HepG2 (cell line): Measurements from ENCODE around the gene PITRM1. TPM values are rescaled to one million over a fixed set of nuclear protein-coding genes. Genes with fewer than 3 reads are reported as not detected.

Experiments
- ATAC-seq: fragments of 200-7000 bp; cut with Tn5 transposase; 3 replicates; pipeline ENCODE4 v1.9.1; 2020; ENCODE audit warnings: mild to moderate bottlenecking, moderate library complexity
- BruUV-seq: library from RNA; stranded (reverse); fragments of 400-500 nt; replicated peaks from 2 replicates; lab custom pipeline; 2021; lab: Mats Ljungman, UMichigan
- CTCF ChIA-PET: fragments of 300-600 bp; formaldehyde crosslinking; extraction: SDS; loops from one replicate; lab custom pipeline; 2021; ENCODE audit warnings: low total read pairs, inconsistent platforms, low intra/inter-chr PET ratio; lab: Yijun Ruan, JAX
- POLR2A ChIA-PET: fragments of 350-600 bp; sonication (Branson Sonifier 250); formaldehyde crosslinking; loops from one replicate; lab custom pipeline; 2020; ENCODE audit warnings: antibody characterized with exemption, inconsistent platforms; lab: Yijun Ruan, JAX
- DNase-seq: peaks from one replicate; pipeline ENCODE4 v3.0.0-alpha.2; 2015; ENCODE audit warnings: low spot score
- FAIRE-seq: peaks from 3 replicates; lab custom pipeline; 2011; peaks lifted over from hg19 to GRCh38; lab: Jason Lieb, UNC
- H2AFZ ChIP-seq: one replicate; pipeline ENCODE4 v1.6.1; 2011; ENCODE audit warnings: low read length, inconsistent platforms
- H3K27ac ChIP-seq: fragments of 300-600 bp; 3 replicates; pipeline ENCODE4 v1.8.0; 2011; ENCODE audit warnings: mixed run types, mild to moderate bottlenecking, mixed read lengths, low read length, inconsistent platforms; ENCODE audit not compliant: insufficient read depth; ENCODE audit errors: extremely low read length
- H3K27me3 ChIP-seq, 2 experiments: fragments of 200-600 bp in 1 of 2; 2 replicates in 1 of 2; 3 replicates in 1 of 2; pipeline versions ENCODE4 v1.6.0 to v1.8.0; 2011; ENCODE audit warnings: low read length in 2 of 2, mild to moderate bottlenecking in 2 of 2, moderate library complexity in 2 of 2, inconsistent platforms in 1 of 2; ENCODE audit not compliant: insufficient read depth in 2 of 2, control insufficient read depth in 1 of 2
- H3K36me3 ChIP-seq, 2 experiments: fragments of 200-600 bp in 1 of 2; replicated peaks in 1 of 2; 2 replicates in 1 of 2; 3 replicates in 1 of 2; pipeline versions ENCODE4 v1.5.1 to v1.8.0; 2011; ENCODE audit warnings: low read length in 2 of 2, inconsistent platforms in 1 of 2; ENCODE audit not compliant: insufficient read depth in 2 of 2, control insufficient read depth in 1 of 2
- H3K4me1 ChIP-seq: 2 replicates; pipeline ENCODE4 v1.5.1; 2012; ENCODE audit warnings: low read length, inconsistent platforms; ENCODE audit not compliant: insufficient read depth
- H3K4me2 ChIP-seq: 2 replicates; pipeline ENCODE4 v1.6.0; 2011; ENCODE audit warnings: low read depth, low read length, inconsistent platforms
- H3K4me3 ChIP-seq, 3 experiments: fragments of 200-600 bp in 1 of 3; sonication (generic), shearing (Covaris generic) in 1 of 3; replicated peaks in 1 of 3; 2 replicates each; pipeline ENCODE4 v1.5.1; 2011 to 2016; ENCODE audit warnings: low read length in 3 of 3, inconsistent platforms in 2 of 3, low read depth in 2 of 3, mild to moderate bottlenecking in 2 of 3, control low read depth in 1 of 3, mixed read lengths in 1 of 3; ENCODE audit not compliant: insufficient read depth in 1 of 3
- H3K79me2 ChIP-seq: one replicate; pipeline ENCODE4 v1.6.1; 2011; ENCODE audit warnings: low read length, inconsistent platforms; ENCODE audit not compliant: insufficient read depth
- H3K9ac ChIP-seq: 2 replicates; pipeline ENCODE4 v1.6.0; 2011; ENCODE audit warnings: mild to moderate bottlenecking, low read depth, low read length, inconsistent platforms; ENCODE audit not compliant: insufficient read depth
- H3K9me3 ChIP-seq: 2 replicates; pipeline ENCODE4 v1.5.1; 2012; ENCODE audit warnings: mild to moderate bottlenecking, low read length
- H4K20me1 ChIP-seq: 2 replicates; pipeline ENCODE4 v1.6.0; 2011; ENCODE audit warnings: inconsistent platforms, mild to moderate bottlenecking, low read length, moderate library complexity; ENCODE audit not compliant: insufficient read depth
- CAMTA2 ChIP-seq: sonication (generic); formaldehyde crosslinking; IDR thresholded peaks from 2 replicates; pipeline ENCODE4 v1.4.0; 2020; ENCODE audit warnings: mild to moderate bottlenecking, missing genetic modification reagents, borderline replicate concordance
- CENPT ChIP-seq: sonication (generic); formaldehyde crosslinking; IDR thresholded peaks from 2 replicates; pipeline ENCODE4 v1.8.0; 2022; ENCODE audit warnings: low read depth, mild to moderate bottlenecking, moderate library complexity, missing genetic modification reagents
- ESRRA ChIP-seq: sonication (generic); formaldehyde crosslinking; IDR thresholded peaks from 2 replicates; pipeline ENCODE4 v1.5.1; 2020; ENCODE audit warnings: mild to moderate bottlenecking, low read depth, missing genetic modification reagents
- FOSL1 ChIP-seq: sonication (generic); formaldehyde crosslinking; IDR thresholded peaks from 2 replicates; pipeline ENCODE4 v1.9.0; 2021; ENCODE audit warnings: missing genetic modification reagents, borderline replicate concordance
- HOXA5 ChIP-seq: sonication (generic); formaldehyde crosslinking; IDR thresholded peaks from 2 replicates; pipeline ENCODE4 v1.4.0; 2020; ENCODE audit warnings: missing genetic modification reagents
- MIER3 ChIP-seq: IDR thresholded peaks from 2 replicates; pipeline ENCODE4 v1.6.1; 2016; ENCODE audit warnings: missing compliant biosample characterization, borderline replicate concordance
- NCOA1 ChIP-seq: sonication (generic); formaldehyde crosslinking; IDR thresholded peaks from 2 replicates; pipeline ENCODE4 v1.9.0; 2021; ENCODE audit warnings: missing genetic modification reagents
- NFE2 ChIP-seq: sonication (generic); formaldehyde crosslinking; IDR thresholded peaks from 2 replicates; pipeline ENCODE4 v1.4.0; 2020; ENCODE audit warnings: missing genetic modification reagents
- NR2F2 ChIP-seq: IDR thresholded peaks from 2 replicates; pipeline ENCODE4 v1.6.1; 2012; ENCODE audit warnings: low read depth, inconsistent platforms, borderline replicate concordance
- PATZ1 ChIP-seq: sonication (generic); formaldehyde crosslinking; IDR thresholded peaks from 2 replicates; pipeline ENCODE4 v1.4.0; 2020; ENCODE audit warnings: missing genetic modification reagents
- SP140L ChIP-seq: sonication (generic); formaldehyde crosslinking; IDR thresholded peaks from 2 replicates; pipeline ENCODE4 v1.4.0; 2020; ENCODE audit warnings: missing genetic modification reagents, borderline replicate concordance
- ZNF138 ChIP-seq: sonication (generic); formaldehyde crosslinking; IDR thresholded peaks from 2 replicates; pipeline ENCODE4 v1.5.0; 2020; ENCODE audit warnings: mild to moderate bottlenecking, low read depth, missing genetic modification reagents
- ZNF432 ChIP-seq: sonication (generic); formaldehyde crosslinking; IDR thresholded peaks from 2 replicates; pipeline ENCODE4 v1.5.0; 2020; ENCODE audit warnings: missing genetic modification reagents, mild to moderate bottlenecking, borderline replicate concordance
- ZNF530 ChIP-seq: sonication (generic); formaldehyde crosslinking; IDR thresholded peaks from 2 replicates; pipeline ENCODE4 v1.5.0; 2020; ENCODE audit warnings: low read depth, mild to moderate bottlenecking, missing genetic modification reagents
- ZNF616 ChIP-seq: sonication (generic); formaldehyde crosslinking; IDR thresholded peaks from 2 replicates; pipeline ENCODE4 v1.5.0; 2020; ENCODE audit warnings: low read depth, mild to moderate bottlenecking, missing genetic modification reagents
- ZNF839 ChIP-seq: sonication (generic); formaldehyde crosslinking; IDR thresholded peaks from 2 replicates; pipeline ENCODE4 v1.4.0; 2020; ENCODE audit warnings: missing genetic modification reagents, mild to moderate bottlenecking, borderline replicate concordance
- WGBS: methylation state at CpG from one replicate; pipeline ENCODE4 v1.1.6; 2017; ENCODE audit warnings: low lambda C conversion rate; 5-methylcytosine and 5-hydroxymethylcytosine counted together
- in situ Hi-C: cut with HindIII; loops from 2 replicates; pipeline ENCODE4 v1.10.0; 2017; ENCODE audit warnings: low pct_unique_long_range_greater_than_20kb; ENCODE audit not compliant: extremely low pct_ligation_motif_present
- intact Hi-C: fragments of 100-400 bp; cut with micrococcal nuclease; formaldehyde crosslinking; loops from one replicate; pipeline ENCODE4 v1.10.0; 2022; ENCODE audit not compliant: unreplicated experiment
- polyA plus RNA-seq, 8 experiments: library from polyadenylated mRNA; depleted of rRNA in 3 of 8; stranded (reverse) in 7 of 8; unstranded in 1 of 8; fragments of >200 nt; fragmentation: Illumina TruSeq in 4 of 8; extraction: Trizol in 4 of 8; gene quantifications; 2 replicates each; pipeline versions ENCODE4 v1.2.1 to v1.2.3, GENCODE V29; 2011 to 2016; ENCODE audit warnings: low read depth in 4 of 8, missing spikeins in 1 of 8, mixed read lengths in 1 of 8; ENCODE audit not compliant: insufficient read depth in 1 of 8
- total RNA-seq, 5 experiments: library from RNA; depleted of rRNA; stranded (reverse); fragments of >200 nt; fragmentation: Illumina TruSeq; extraction: Trizol; gene quantifications; 2 replicates each; pipeline ENCODE4 v1.2.3, GENCODE V29; 2016; ENCODE audit warnings: low read depth in 1 of 5
- TF ChIP-seq, protein P1 (sequence below): sonication (generic); formaldehyde crosslinking; IDR thresholded peaks from 2 replicates; pipeline ENCODE4 v1.8.1; 2022; ENCODE audit warnings: mild to moderate bottlenecking, missing genetic modification reagents

PITRM1 gene
- total and polyA plus RNA-seq, 2 of the 13 experiments (the other 11 are each of a cell fraction or from before 2014, with no cell fraction given): 16.4 to 29.0 TPM

DNA sequence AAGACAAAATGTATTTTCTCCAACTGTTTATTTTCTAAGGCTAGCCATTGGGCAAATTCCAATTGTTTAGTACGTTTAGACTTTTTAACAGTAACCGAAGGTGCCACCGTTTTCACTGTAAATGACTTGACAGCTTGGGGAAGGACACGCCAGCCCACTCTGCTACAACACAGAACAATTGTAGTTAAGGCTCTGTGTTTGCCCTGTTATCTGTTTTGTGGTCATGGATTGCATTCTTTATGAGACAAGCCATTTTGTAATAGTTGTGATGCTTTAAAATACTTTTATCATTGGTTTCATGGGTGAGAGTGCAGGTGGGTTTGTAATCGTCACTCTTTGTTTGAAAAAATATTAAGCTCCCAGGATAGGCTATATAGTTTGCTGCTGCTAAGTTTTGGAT is 6.6 kb upstream of the PITRM1 start:
- no peak for TF ChIP-seq NR2F2
- TF ChIP-seq NCOA1: no peak
- TF ChIP-seq, protein P1, sequence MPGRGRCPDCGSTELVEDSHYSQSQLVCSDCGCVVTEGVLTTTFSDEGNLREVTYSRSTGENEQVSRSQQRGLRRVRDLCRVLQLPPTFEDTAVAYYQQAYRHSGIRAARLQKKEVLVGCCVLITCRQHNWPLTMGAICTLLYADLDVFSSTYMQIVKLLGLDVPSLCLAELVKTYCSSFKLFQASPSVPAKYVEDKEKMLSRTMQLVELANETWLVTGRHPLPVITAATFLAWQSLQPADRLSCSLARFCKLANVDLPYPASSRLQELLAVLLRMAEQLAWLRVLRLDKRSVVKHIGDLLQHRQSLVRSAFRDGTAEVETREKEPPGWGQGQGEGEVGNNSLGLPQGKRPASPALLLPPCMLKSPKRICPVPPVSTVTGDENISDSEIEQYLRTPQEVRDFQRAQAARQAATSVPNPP: no peak
- no peak for TF ChIP-seq HOXA5 (CRISPR knock-in tag)
- TF ChIP-seq ZNF432 (CRISPR knock-in tag): no peak
- TF ChIP-seq PATZ1 (CRISPR knock-in tag): no peak
- no peak for TF ChIP-seq CENPT (CRISPR knock-in tag)
- TF ChIP-seq ZNF616 (CRISPR knock-in tag): no peak
- no peak for TF ChIP-seq SP140L (CRISPR knock-in tag)
- TF ChIP-seq FOSL1 (CRISPR knock-in tag): no peak
- TF ChIP-seq CAMTA2: no peak
- no peak for TF ChIP-seq ZNF530 (CRISPR knock-in tag)
- TF ChIP-seq MIER3 (CRISPR knock-in tag): no peak
- no peak for TF ChIP-seq NFE2 (CRISPR knock-in tag)
- no peak for TF ChIP-seq ZNF839 (CRISPR knock-in tag)
- TF ChIP-seq ESRRA (CRISPR knock-in tag): no peak
- TF ChIP-seq ZNF138 (CRISPR knock-in tag): no peak
- Histone ChIP-seq H2AFZ (no peak overlapping the region), H3K27ac (no peak overlapping the region), H3K4me2 (no peak overlapping the region), H3K4me1 (no peaks in the 10 kb centered on the region), H3K9ac (no peak overlapping the region), H3K36me3 (no peaks in the 10 kb centered on the region), H3K9me3 (no peaks in the 10 kb centered on the region), H3K27me3 (peaks cover 0 to 18% of the 10 kb centered on the region in 2 experiments; a peak in 3 of 5 replicates), H3K79me2 (no peaks in the 10 kb centered on the region), H4K20me1 (no peaks in the 10 kb centered on the region), H3K4me3 (no peak overlapping the region)
- no TSS peak for BruUV-seq
- WGBS: 5% methylated on average over 5 of the region's 5 CpGs
- ChIA-PET POLR2A (no interaction called here), CTCF (no interaction called here)
- ATAC-seq: no peak
- intact Hi-C loops: no loop called here
- in situ Hi-C loops: no loop called here
- FAIRE-seq: no peak
- DNase-seq: no peak
